G401.6 (cell line): ENCODE results near the gene TIMM10.
A peak's percentile ranks its signal among the peaks of the same experiment; 100 is the strongest.
"Not testable (repeated sequence)": the region's sequence is repeated elsewhere in the genome, so short reads cannot be mapped to it uniquely, and the experiment has no call there.

Experiments used
- FAIRE-seq: peaks from 2 replicates; lab custom pipeline; 2012; peaks lifted over from hg19 to GRCh38; lab: Jason Lieb, UNC

Gene TIMM10

GRCh38 chr11:57541169-57541568 lies 10.6 kb upstream of the TIMM10 start:
- no peak for FAIRE-seq

- FAIRE-seq: no peak
Measured at GRCh38 chr11:57539342-57539741, 8.8 kb upstream of the TIMM10 start.

DNA sequence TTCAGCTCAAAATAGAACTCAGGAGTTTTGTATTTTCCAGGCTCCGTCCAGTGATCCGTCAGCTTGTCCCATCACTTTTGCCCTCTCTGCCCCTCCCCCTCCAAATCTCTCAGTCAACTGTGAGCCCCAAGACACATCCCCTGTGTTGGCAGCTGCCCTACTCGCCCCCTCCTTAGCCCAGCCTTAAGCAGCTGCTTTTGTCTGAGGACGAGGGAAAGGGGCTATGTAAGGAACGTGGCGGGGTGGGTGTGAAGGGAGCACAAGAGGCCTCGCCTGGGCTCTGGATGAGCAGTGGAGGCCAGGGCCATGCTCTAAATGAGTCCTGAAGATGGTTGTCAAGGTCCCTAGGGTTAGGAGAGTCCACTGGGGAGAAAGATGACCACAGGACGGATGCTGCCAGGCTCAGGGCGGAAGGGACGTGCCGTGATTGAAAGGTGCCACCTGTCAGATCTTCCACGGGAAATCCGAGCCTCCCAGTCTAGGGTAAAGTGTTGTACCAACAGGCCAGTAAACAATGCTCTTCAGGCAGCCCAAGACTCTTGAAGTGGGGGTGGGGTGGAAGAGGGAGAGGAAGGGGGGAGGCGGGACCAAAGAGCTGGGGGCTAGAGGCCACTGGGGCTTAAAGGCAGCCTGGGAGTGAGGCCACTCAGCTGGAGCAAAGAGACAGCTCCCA lies 6.5 kb upstream of the TIMM10 start, which contains the start of gene SMTNL1:
Gene SMTNL1 (plus strand): TSS at position 649 of the 673 bp plus-strand sequence. CDS start 5,048 bp downstream, outside the sequence.
- FAIRE-seq: no peak

GRCh38 chr11:57534449-57534848 lies 3.9 kb upstream of the TIMM10 start:
- FAIRE-seq: not testable (repeated sequence)

DNA sequence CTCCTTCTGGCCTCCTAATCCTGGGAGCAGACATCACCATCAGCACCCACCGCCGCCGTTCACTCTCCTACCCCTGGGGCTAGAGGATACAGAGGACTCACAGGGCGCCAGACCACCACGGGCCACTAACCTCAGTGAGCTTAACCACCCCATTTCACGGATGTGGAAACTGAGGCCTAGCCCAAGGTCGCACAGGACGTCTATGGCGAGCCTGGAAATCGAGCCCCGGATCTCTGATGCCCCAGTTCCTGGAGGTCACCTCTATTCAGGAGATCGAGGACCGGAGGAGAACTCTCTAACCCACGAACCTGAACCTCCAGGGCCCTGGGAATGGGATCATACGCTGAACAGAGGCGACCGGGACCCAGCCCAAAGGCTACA lies 349 bp downstream of the TIMM10 start:
- FAIRE-seq: no peak

- no peak for FAIRE-seq
Measured at GRCh38 chr11:57529012-57529411, 1.5 kb downstream of the TIMM10 start.

DNA sequence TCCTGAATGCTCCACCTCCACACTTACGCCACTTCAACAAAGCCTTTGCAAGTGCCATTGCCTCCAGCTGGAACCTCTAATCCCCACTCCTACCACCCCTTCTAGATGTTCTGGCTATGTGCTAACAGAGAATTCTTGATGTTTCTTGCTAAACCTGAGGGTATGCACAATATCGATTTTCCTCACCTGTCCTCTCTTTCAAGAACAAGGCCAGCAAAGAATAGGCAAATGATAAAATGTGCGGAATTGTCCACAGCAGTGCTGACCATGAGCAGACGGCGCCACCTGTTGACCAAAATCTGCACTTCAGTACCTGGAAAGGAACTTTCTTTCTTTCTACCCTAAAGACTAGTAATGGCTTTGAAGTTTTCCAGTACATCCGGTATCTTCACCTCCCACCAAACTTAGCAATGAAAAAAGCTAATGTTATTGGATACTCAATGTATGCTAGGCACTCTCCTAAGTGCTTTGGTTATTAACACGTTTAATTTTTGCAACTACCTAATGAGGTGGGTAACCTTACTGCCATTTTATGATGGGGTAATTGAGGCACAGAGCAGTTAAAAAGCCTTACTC lies 3.4 kb downstream of the TIMM10 start:
- FAIRE-seq: peak; percentile 82

- no peak for FAIRE-seq
Measured at GRCh38 chr11:57523419-57523818, 7.1 kb downstream of the TIMM10 start.

GRCh38 chr11:57521116-57521515 lies 9.4 kb downstream of the TIMM10 start:
- no peak for FAIRE-seq

DNA sequence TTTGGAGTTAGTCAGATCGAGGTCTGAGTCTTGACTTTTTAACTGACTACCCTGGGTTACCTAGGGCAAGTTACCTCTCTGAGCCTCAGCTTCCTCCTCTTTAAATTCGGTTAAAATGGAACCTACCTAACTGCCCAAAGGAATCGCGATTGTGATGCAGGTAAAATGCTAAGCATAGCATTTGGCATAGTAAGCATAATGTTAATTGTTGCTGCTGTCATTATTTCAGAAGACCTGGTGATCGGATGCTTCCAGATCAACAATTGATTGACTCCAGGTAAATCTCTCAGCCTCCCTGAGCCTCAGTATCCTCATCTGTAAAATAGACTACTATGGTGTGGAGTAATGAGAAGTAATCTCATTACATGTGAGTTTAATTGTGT lies 14.5 kb downstream of the TIMM10 start:
- no peak for FAIRE-seq

GRCh38 chr11:57515332-57516060 lies 15.1 kb downstream of the TIMM10 start, which contains the start of gene SLC43A1:
TSS of gene SLC43A1 (minus strand) at chr11:57515702. CDS start at chr11:57514111, 1,591 bp downstream.
- FAIRE-seq: no peak

DNA sequence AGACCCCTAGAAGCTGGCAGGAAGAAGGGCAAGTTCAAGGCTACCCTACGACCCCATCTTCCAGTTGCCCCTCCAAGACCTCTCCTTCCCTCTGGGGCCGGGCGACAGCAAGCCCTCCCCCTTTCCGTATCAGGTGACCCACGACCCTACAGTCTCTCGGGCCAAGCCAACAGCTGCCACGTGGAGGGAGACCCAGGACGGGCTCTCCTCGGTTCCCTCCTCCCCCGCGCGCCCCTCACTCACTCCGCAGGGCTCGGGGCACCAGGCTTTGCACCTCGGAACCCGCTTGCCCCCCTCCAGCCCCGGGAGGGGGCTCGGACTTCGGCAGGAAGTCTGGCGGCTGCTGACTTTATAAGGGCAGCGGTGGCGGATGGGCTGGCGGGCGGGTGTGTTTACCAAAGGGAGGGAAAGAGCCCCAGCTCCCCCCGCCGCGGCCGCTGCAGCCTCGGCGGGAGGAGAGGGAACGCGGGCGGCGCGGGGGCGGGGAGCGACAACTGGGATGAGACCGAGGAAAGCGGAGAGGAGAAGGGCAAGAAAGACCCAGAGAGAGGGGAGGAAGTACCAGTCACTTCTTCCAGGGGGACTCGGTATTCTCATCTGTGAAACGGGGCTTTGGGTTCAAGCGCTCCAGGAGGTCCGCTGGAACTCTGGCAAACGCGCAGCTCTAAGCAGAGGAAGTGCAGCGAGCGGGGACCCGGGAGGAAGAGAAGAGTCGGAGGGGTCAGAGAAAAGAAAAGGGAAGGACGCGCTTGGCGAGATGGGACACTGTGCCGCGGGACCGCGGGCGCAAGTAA lies 15.8 kb downstream of the TIMM10 start:
- FAIRE-seq: no peak

GRCh38 chr11:57513911-57514537 lies 16.5 kb downstream of the TIMM10 start:
- FAIRE-seq: no peak

DNA sequence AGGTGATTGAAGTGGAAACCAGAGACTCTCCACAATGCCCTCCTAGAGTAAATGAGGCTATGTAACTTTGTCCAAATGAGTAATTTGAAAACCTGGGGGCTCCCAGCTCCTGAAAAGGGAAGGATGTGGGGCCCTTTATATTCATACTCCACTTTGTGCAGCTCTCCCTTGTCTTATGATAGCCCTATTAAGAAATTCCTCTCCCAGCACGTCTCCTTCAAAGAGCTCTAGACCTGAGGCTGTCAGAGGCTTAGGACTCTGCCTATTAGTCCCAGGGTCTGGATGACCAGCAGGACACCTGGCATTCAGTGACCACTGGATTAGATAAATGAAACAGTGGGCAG lies 17.1 kb downstream of the TIMM10 start:
- FAIRE-seq: no peak

GRCh38 chr11:57512646-57513451 lies 17.7 kb downstream of the TIMM10 start:
- FAIRE-seq: no peak

DNA sequence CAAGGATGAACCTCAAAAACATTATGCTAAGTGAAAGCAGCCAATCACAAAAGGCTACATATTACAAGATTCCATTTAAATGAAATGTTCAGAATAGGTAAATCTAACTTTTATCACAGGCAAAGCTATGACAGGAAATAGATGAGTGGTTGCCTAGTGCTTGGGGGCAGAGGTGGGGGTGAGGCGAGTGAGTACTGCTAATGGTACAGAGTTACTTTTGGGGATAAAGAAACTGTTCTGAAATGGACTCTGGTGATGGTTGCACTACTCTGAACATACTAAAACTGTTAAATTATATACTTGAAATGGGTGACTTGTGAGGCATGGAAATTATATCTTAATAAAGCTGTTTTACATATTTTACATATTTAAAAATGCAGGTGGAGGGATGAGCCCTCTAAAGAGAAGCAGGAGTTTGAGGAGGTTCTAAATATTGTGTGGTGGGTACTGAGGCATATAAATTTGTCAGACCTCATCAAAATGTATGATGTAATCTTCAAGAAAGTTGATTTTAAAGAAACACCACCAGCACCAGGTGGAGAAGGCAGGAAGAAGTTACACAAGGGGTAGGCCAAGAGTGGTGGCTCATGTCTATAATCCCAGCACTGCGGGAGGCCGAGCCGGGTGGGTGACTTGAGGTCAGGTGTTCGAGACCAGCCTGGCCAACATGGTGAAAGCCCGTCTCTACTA lies 18.7 kb downstream of the TIMM10 start:
- FAIRE-seq: no peak

DNA sequence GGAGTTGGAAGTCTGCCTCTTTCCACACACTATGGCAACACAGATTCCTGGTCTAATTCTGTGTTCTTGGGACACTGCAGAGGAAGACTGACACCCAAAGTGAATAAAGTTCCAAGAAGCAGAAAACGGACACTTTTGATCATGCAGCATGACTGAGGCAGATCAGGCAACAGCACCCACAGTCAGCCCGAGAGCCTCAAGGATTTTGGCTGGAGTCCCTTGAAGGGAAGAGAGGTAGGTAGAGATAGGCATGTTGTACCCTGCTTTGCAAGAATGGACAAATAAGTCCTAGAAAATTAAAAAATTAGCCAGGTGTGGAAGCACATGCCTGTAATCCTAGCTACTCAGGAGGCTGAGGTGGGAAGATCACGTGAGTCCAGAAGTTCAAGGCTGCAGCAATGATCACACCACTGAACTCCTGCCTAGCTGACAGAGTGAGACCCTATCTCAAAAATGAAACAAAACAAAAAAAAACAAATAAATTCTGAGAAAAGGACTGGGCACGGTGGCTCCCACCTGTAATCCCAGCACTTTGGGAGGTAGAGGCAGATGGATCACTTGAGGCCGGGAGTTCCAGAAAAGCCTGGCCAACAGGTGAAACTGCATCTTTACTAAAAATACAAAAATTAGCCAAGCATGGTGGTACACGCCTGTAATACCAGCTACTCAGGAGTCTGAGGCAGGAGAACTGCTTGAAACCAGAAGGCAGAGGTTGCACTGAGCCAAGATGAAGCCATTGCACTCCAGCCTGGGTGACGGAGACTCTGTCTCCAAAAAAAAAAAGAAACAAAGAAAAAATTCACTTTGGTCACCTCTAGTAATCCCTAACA lies 22.0 kb downstream of the TIMM10 start:
- no peak for FAIRE-seq

- FAIRE-seq: no peak
Measured at GRCh38 chr11:57506522-57506921, 24.0 kb downstream of the TIMM10 start.

DNA sequence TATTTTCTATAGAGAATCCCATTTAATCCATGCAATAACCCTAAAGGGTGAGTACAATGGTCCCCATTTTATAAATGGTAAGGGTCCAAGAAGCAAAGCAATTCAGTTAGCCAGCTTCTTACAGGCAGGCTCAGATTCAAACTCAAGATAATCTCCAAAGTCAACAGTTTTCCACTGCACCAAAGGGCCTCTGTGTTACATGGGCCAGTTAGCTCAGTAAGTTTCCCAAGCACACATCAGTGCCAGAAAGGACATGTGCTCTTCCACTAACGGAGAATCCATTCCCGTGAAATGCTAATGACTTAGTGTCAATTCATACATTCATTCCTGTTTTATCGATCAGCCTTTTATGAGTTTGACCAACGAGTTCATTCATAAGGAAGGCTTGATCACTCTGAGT lies 26.0 kb downstream of the TIMM10 start:
- FAIRE-seq: no peak

- FAIRE-seq: no peak
Measured at GRCh38 chr11:57502870-57503269, 27.7 kb downstream of the TIMM10 start.
